Measurements from ENCODE around the gene MAP1B.

Gene MAP1B

DNA sequence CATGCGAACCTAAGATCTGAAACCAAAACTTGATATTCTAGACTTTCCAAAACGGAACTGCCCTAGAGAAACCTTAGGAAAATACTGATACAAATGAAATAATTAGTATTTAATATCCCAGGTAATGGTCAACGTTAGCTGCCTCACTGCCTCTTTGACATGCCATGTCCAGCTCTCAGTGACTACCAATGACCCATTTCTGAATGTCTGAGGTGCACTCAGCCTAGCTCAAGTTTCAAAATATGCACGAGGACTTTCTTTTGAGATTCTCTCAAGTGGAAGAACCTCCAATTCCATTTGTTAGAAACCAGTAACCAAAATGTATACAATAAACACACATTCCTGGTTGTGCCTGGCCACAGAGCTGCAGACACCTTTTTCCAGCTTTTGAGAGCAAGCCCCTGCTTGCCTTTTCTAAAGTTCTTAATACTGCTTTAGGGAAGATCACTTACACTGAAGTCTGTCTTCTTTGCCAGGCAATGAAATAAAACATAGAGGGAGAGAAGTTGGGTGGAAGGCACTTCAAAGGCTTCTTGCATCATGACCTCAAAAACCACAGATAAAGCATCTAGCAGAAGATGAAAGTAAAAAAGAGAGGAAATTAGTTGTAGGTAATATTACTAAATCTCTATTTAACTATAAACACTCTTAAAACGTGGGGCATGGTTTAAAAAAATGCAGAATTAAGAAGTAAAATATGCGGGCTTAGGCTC, 124.9 kb downstream of the MAP1B start:
- DNase-seq: no peak

DNA sequence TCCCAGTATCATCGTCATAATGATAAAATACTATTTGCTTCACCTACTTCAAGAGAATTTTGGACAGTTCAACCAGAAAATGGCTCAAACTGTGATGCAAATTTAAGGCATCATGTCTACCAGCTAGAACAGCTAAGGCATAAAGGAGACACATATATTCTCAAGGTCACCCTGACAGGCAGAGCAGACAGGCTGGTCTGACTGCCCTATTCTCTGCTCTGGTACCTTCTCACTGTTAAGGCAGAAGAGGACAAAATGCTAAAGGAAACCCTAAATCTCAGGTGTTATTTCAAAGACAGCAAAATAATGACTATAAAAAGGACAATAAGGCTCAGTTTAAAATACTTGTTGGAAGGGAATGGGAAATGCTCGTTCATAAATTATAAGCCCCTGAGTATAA, 125.6 kb downstream of the MAP1B start:
- no peak for DNase-seq

DNA sequence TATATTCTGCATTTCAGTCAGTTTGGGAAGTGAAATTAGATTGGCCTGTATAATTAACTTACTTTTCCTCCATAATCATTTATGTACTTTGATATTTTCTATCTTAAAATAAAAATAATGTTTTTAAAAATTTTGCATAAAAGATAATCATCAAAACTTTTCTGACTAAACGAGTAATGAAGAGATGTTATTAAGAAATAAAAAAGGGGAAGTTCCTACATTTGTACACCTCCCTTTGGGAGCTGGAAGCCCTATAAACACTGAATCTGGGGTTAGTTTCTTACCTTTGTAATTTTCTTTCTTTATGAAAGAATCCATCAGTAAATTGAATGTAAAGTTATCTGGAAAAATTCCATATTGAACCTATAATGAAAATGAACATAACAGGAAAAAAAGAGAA, 126.6 kb downstream of the MAP1B start:
- no peak for DNase-seq

DNA sequence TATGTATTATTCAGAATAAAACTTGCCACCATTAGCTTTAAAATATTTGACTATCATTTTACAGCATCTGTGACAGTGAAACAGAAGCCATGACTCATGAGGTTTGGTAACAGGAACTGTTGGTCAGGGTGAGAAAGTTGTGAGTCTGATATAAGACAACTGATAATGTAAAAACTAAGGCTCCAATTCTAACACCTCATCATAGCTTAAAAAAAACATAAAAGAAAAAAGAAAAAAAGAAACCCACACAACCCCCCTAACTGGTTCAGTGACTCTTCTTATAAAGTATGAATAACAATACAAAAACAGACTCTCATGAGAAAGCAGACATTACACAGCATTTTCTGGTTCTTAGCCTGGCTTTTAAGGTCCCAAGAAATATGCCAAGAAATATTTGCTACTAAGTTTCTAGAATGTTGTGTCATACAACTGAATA, 127.0 kb downstream of the MAP1B start:
- DNase-seq: no peak

DNA sequence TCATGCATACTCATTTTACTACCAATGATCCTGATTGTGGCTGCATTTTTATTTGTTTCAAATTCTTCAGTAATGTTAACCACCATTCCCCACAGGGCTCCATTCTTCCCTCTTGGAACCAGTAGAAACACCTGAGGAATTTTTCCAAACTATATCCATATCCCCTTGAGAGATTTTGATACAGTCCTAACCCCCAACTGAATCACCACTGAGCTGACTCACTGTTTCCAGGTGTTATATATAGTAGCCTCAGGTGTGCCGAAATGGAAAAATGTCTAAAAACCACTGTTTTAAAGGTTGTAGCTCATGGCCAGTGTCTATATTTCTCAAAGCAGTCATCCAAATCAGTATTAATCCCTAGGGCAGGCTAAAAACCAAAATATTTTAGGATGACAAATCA, 127.6 kb downstream of the MAP1B start:
- DNase-seq: no peak

DNA sequence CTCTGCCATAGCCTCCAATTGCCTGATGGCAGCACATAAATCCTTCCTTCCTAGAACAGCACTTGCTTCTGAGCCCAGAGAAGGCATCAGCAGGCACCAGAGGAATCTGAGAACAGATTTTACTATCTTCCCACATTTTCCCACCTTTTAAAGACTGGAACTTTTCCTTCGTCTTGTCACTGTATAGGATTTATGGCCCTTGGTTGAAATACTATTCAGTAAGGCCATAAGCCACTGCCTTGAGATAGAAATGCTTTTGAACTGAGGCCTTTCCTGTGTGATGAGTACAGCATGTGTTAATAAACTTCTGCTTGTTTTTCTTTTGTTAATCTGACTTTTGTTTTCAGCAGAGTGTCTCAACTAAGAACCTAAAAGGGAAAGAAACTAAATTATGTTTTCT, 128.4 kb downstream of the MAP1B start:
- no peak for DNase-seq

DNA sequence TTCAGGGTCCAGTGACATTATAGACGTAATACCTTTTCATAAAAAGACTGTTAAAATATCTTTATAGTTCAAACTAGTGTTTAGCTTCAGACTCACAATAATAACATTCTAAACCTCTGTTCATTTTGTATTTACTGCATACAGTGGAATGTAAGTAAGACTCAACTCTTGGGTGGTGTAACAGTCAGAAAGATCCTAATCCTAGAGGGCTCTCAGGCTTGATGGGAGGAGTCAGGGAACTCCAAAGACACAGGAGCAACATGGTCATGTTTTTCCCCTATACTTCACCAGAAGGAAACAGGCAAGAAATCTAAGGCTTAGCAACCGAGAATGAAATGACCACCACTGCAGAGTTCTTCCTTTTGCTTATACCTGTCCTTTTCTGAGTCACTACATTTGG, 130.1 kb downstream of the MAP1B start:
- no peak for DNase-seq

DNA sequence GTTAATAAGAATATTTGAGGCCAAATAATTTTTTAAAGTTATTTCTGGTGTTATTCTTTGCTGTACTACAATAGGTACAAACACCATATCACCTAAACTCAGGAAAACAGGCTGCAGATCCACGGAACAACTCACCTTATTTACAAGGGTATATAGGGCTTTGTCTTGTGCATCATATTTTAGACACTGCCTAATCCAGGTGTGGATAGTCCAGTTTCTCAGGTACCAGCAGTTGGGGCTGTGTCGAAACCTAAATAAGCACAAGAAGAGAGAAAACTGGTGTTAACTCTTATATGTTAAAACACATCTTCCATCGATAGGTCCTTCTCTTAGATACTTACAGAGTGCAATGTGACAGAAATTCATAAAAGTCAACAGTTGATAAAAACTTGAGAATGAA, 130.6 kb downstream of the MAP1B start:
- DNase-seq: no peak

DNA sequence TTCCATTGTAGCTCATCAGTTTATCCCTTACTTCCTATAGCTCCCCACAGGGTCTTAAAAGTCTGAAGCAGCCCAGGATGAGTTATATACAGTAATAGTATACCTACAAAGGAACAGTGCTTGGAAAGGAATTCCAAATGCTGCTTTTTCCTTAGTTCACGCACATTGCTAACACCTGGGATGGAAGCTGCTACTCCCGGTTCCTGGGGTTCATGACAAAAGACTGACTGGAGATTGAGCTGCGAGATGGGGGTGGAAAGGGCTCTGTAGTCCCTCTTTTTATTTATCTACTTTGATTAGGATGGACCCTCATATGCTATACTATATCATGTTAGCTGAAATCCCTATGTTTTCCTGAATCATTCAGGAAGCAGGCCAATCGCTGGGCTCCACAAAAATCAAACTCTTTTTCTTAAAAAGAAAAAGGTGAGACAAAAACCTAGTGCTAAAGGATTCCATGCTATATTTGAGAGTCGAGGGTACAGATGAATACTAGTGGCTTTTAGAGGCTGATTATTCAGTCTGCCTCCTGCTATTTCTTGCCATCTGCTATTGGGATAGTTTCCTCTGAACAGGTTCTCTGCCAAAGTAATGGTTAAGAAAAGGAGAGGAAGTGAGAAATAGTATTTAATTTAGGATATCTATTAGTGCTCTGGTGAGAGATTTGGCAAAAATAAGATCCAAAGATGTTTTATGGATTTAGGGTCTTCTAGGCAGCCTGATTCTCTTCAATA, 131.6 kb downstream of the MAP1B start:
- no peak for DNase-seq

DNA sequence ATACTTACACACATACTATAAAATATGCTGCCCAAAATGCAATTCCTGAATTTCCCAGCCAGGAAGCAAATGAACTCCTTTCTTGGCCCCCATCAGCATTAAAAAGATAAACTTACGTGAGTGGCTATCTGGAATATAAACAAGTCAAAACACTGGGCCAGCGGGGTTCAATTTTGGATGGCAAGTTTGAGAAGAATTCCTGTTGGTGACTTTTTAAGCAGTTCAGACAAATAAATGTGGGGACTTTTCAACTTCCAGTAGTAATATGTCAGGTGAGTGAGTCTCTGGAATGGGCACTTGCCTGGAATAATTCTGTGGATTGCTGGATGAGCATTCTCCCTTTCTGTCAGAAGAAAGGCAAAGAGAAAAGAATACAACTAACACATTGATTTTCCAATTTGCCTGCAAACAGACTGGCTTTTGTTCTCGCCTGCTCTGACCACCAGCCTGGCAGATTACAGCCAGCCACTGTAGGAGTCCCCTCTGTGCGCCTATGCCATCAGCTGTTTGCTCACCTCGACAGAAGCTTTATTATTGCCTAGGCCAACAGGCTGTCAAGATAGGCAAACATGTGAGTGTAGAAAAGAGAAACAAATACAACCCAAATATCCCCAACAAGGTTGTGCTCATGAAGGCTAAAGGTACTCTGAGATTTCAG, 134.2 kb downstream of the MAP1B start:
- DNase-seq: peak; percentile 66 to 88

DNA sequence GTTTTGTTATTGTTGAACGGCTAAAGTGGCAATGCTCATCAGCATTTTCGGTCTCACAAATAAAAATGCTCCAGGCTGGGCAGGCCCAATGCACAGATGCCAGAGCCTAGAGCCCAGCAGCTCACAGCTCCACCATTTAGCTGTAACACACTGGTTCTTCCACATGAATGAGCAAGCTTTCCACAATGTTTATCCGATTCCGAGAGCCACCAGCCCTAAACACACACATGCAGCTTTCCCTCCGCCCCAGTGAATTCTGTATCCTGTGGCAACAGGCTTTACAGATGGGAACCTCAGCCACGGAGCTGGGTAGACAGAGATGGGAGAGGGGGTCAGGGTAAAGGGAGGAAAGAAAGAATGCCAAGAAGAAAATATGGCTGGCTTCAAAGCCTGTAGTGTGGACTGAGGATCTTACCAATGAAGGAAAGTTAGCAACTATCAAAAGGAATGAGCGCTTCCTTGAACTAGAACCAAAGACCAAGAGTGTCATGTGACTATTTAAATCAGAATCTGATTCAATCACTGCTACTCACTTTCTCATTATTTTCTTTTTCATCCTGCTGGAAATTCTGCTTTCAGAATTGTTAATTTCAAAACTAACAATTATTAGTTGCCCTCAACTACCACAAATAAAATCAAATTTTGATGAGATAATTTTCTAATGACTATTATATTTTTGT, 135.7 kb downstream of the MAP1B start:
- peak in 1 of 2 donors; percentile 12 for DNase-seq

DNA sequence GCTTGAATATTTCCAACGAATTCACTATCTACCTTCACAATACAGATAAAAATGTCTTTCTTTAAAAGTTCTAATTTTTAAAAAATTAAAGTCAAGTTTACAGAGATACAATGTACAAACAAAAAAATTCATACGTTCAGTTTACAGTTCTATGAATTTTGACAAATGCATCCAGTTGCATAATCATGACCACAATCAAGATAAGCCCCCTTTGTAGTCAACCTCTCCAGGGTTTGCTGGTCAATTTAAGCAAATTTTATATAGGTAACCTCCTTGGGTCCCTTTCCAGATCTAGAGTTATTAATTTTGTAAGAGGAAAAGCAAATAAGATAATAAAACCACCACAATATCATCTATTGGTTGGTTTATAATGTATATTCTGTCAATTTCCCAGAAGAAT, 136.4 kb downstream of the MAP1B start:
- DNase-seq: no peak

DNA sequence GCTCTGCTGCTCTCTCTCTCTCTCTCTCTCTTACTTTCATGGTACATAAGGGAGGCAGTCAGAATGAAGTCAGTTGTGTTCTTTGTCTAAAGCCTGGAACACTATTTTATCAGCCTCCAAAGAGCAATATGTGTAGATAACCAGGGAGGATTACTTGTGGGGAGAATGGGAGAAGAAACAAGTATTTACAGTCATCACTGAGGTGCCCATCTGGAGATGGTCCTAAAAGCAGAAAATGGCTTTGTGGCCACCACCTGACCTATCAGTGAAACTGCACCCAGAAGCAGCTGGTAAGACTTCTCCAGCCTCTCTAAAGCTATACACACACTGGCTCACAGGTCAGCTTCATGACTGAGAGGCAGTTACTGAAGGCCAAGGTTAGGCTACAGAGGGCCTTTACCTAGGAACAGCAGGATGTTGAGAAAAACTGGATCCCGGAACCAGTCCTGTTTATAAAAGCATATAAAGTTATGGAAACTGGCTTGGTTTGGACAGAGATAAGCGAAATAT, 137.6 kb downstream of the MAP1B start:
- peak; percentile 50 to 77 for DNase-seq

DNA sequence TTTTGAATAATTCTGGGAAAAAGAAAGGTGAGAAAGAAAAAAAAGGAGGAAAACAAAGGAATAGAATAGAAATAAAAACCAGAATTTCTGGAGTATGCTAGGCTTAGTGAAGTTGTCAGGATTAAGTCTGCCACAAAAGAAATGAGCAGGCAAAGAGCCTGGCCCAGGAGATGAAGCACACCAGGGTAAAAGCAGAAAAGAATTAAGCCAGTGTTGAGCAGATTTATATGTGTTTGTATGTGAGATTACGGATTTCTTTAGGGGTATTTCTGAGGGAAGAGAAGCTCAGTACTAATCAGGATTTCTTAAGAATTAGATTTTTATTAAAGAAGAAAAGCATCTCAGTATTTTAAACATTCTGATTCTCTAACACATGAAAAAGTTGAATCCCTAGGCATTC, 138.3 kb downstream of the MAP1B start:
- no peak for DNase-seq

DNA sequence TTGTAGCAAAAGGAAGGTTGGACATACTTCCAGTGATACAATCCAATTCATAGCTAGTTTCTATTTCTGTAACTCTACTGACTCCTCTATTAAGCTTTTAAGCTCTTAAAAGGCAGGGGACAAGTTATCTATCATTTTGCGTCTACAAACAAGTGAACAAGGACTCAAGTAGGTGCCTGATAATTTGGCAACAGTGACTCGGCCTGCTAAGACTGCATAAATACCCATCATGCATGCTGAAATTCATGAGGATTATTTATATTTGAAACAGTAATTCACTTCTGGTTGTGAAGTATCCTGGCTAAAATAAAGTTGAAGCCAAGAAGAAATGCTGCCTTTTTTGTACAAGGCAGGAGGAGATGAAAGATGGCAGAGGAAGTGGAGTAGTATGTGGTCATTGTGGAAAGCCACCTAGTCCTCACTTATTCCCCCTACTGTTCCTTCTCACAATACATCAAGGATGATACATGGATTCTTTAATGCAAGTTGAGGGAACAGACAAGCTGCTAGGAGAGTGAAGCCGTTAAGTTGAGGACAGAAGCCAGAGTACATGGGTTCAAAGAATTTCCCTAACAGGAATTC, 138.8 kb downstream of the MAP1B start:
- no peak for DNase-seq

DNA sequence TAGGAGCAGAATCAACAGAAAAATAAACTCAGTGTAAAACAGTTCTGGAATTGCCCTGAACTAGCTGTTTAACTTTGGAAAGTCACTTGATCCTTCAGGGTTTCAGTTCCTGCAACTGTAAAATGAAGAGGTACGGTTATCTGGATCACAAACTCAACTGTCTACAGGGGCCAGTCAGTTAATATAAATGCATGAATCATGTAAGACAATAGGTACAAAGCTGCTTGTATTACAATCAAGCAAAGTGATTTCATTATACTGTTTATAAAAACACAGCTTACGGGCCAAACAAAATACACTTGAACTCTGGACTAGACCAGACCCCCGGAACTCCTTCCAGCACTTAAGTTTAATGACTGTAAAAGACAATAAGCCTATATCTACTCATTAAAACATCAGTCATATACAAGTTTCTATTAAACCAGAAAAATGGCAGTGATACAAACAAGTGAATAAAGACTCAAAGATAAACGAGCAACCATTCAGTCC, 139.7 kb downstream of the MAP1B start:
- no peak for DNase-seq

DNA sequence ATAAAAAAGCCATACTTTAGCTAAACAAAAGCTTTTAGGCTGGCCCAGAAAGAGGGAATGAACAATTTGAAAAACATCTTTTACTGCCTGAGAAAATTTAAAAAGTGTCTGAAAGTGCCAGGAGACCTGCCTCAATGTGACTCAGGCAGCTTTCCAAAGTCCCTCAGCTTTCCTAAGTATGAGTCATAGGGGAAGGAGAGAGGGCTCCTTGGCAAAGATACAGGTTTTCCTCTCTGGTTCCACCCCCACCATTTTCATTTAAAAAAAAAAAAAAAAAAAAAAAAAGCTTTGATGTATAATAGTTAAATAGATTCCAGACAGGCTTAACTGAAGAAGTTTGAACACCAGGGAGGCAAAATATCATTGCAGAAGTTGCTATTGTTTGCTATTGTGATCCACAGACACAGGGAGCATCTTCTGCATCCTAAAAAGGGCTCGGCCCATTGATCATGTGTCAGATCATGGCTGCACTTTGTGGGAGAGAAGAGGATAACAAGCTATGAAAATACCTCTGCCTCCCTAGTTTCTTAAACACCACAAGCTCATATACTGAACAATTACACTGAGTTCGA, 141.2 kb downstream of the MAP1B start:
- peak in 1 of 2 donors; percentile 67 for DNase-seq

DNA sequence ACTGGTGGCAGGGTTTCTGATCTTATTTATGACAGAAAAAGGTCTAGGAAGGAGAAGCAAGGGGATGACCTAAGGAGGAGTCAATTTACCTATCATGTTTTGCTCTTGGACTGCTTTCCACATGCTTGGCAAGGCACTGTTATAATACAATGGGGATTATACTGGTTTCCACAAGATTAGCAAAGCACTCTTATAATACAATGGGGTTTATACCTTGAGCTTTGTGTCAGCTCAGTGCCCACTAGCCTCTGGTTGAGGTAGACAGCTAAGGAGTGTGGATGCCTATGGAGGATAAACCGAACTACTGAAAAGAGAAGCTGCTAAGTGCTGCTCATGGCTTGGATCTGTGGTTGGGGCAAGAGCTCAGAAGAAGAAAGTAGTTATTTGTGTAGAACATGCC, 144.1 kb downstream of the MAP1B start:
- no peak for DNase-seq

DNA sequence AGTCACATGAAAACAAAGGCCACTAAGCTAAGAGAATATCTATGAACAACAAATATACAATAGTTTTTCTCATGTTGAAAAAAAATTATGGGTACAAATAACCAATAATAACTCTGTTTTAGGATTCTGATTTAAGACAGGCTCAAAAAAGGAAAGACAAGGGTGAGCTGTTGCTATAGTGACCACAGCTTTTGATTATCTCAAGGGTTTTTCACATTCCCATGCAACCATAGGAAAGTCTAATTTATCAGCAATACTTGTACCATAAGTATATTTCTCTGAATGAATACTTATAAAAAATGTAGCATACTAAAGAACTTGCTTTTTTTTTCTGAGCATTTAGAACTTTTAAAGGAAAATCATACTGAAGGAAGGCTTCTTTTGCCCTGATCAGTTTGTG, 144.7 kb downstream of the MAP1B start:
- no peak for DNase-seq

DNA sequence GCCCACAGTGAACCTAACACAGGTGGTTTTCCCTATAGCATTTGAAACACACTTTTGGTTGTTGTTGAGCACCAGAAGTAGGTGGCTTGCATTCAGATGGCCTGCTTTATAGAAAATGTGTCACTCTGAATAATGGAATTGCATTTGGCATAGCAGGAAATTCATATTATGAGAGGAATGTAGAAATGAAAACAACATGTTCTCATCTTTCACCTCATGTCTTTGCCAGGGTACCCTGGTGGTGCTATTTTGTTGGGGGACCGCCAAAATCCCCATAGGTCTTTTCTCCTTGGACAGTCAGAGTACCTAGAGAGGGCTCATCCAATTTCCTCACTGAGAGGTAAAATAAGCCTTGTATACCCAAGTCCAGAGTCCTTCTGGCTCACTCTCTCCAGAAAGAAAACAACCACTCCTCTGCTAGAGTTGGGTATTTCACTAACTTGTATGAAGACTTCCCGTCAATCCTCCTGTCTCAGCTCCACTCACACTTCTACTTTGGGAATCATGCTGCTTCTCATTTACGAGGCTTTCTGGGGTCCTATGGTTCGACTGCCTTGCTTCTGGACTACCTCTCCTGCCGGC, 145.4 kb downstream of the MAP1B start:
- DNase-seq: no peak

DNA sequence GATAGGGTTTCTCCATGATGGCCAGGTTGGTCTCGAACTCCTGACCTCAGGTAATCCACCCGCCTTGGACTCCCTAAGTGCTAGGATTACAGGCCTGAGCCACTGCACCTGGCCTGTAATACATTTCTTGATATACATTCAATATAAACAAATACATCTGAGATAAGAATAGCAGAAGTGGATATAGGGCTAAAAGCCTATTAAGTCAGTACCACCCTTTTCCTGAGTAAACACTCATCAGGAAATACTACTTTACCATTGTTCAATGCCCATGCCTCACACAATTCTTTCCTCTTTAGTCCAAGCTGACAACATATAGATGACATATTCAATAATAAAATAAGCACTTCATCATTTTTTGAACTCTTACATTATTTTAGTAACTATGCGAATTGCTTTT, 148.0 kb downstream of the MAP1B start:
- DNase-seq: no peak

DNA sequence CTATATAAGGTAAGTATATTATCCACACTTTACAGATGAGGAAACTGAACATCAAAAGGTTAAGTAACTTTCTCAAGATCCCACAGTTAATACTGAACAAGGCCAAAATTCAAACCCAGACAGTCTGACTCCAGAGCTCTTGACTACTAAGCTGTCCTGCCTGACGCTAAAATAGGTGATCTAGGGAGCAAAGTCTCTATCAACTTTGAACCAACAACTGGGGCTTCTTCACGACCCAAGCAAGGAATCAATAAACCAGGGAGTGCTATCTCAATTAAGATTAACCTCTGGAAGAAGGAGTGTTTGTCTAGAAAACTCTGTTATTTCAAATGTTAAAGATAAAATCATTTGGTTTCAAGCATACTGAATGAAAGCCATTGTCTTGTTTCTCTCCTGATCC, 148.4 kb downstream of the MAP1B start:
- no peak for DNase-seq

All from hippocampal formation (tissue), 2 donors.